ENCODE results near the gene SEPTIN1. TPM values are rescaled to one million over a fixed set of nuclear protein-coding genes. Genes with fewer than 3 reads are reported as not detected.

Gene SEPTIN1
- total RNA-seq, 1 experiment from 2014 or later, result 1.4 TPM

DNA sequence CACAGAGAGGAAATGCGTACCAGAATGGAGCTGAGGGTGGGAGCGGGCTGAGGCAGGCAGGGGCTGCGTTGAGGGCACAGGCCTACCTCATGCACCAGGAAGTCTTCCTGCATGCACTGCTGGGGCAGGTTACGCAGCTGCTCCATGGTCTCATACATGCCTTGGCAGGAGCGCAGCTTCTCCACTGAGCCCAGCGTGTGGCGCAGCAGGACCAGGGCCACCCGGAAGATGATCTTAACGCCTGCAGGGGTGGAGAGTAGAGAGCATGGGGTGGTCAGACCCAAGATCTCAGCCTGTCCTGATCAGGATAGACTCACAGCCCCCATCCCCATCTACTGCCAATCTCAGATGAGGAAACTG, 23.8 kb downstream of the SEPTIN1 start:
- Histone ChIP-seq H3K23ac (ENCODE audit: insufficient read length, low read depth, low read length) (no peak overlapping the region), H4K5ac (ENCODE audit: insufficient read length, low read depth, low read length) (no peak overlapping the region), H3K9me3 (ENCODE audit: control insufficient read depth, low read depth, low read length) (no peaks in the 10 kb centered on the region), H2BK120ac (ENCODE audit: low read depth, low read length, poor library complexity, severe bottlenecking) (no peak overlapping the region), H3K27ac (ENCODE audit: insufficient read length, low read depth, low read length) (no peak overlapping the region), H2BK5ac (ENCODE audit: insufficient read length, low read length) (no peak overlapping the region), H3K14ac (ENCODE audit: insufficient read depth, low read length) (no peak overlapping the region), H3K4ac (ENCODE audit: low read depth, low read length) (no peak overlapping the region), H3K18ac (ENCODE audit: insufficient read length, low read depth, low read length) (no peak overlapping the region), H3K27me3 (ENCODE audit: insufficient read depth, low read length) (no peaks in the 10 kb centered on the region), H2BK20ac (ENCODE audit: low read depth, low read length, poor library complexity, severe bottlenecking) (no peak overlapping the region), H3K79me1 (ENCODE audit: insufficient read depth, low read depth, low read length, poor library complexity, severe bottlenecking) (peaks cover 6% of the 10 kb centered on the region), H4K91ac (ENCODE audit: insufficient read length, low read depth, low read length) (no peak overlapping the region), H3K79me2 (ENCODE audit: insufficient read depth, low read length) (peaks cover 3% of the 10 kb centered on the region; the same call in 1 of the 2 replicates), H3T11ph (ENCODE audit: low read length) (no peak overlapping the region), H2AFZ (ENCODE audit: low read length) (no peak overlapping the region), H2AK5ac (ENCODE audit: insufficient read length, low read length) (no peak overlapping the region), H3K9ac (ENCODE audit: extremely low read depth, insufficient read length, low read length) (no peak overlapping the region), H2BK12ac (ENCODE audit: insufficient read length, low read depth, low read length) (no peak overlapping the region), H3K56ac (ENCODE audit: insufficient read length, low read depth, low read length) (no peak overlapping the region), H3K23me2 (ENCODE audit: insufficient read length, low read depth, low read length, poor library complexity, severe bottlenecking) (peaks cover 13% of the 10 kb centered on the region), H3K4me2 (ENCODE audit: insufficient read depth, insufficient read length, low read length) (no peak overlapping the region), H2BK15ac (ENCODE audit: low read depth, low read length) (no peak overlapping the region), H3K4me1 (ENCODE audit: insufficient read depth, low read length) (no peaks in the 10 kb centered on the region), H4K8ac (replicated peaks; ENCODE audit: insufficient read length, low read depth, low read length) (no peak overlapping the region), H4K20me1 (ENCODE audit: control insufficient read depth, insufficient read depth, insufficient read length) (no peaks in the 10 kb centered on the region)
- Mint-ChIP-seq H3K4me1 (peaks cover 23 to 36% of the 10 kb centered on the region in 2 experiments), H3K36me3 (ENCODE audit: insufficient read depth in 1 of 3, low read depth in 3 of 3) (peaks cover 17 to 54% (median 45%) of the 10 kb centered on the region in 3 experiments), H3K27ac (no peak overlapping the region), H3K4me3 (no peak overlapping the region), H3K27me3 (ENCODE audit: low read depth) (no peaks in the 10 kb centered on the region), H3K9me3 (0 out of 5 replicates have a peak, but pooled peaks cover 0 to 2% of the 10 kb centered on the region in 2 experiments)
- no peak for DNase-seq
- no CpG with 5 or more reads among the region's 9 CpGs for WGBS (ENCODE audit: extremely low coverage, insufficient read length, low lambda C conversion rate)
- TF ChIP-seq, protein P1, sequence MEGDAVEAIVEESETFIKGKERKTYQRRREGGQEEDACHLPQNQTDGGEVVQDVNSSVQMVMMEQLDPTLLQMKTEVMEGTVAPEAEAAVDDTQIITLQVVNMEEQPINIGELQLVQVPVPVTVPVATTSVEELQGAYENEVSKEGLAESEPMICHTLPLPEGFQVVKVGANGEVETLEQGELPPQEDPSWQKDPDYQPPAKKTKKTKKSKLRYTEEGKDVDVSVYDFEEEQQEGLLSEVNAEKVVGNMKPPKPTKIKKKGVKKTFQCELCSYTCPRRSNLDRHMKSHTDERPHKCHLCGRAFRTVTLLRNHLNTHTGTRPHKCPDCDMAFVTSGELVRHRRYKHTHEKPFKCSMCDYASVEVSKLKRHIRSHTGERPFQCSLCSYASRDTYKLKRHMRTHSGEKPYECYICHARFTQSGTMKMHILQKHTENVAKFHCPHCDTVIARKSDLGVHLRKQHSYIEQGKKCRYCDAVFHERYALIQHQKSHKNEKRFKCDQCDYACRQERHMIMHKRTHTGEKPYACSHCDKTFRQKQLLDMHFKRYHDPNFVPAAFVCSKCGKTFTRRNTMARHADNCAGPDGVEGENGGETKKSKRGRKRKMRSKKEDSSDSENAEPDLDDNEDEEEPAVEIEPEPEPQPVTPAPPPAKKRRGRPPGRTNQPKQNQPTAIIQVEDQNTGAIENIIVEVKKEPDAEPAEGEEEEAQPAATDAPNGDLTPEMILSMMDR (conservative IDR thresholded peaks at IDR 0.05), result no peak
